ENCODE measurements around the gene LGALS9. TPM values are rescaled to one million over a fixed set of nuclear protein-coding genes. Genes with fewer than 3 reads are reported as not detected.
A peak's percentile ranks its signal among the peaks of the same experiment; 100 is the strongest.
"Not testable (repeated sequence)": the region's sequence is repeated elsewhere in the genome, so short reads cannot be mapped to it uniquely, and the experiment has no call there.

The LGALS9 gene
- total RNA-seq, 2 donors from 2014 or later, result 44.8 to 46.3 TPM

- Mint-ChIP-seq H3K27me3 (ENCODE audit: low read depth) (no peaks in the 10 kb centered on the region), H3K4me1 (ENCODE audit: low read depth) (peaks cover 7% of the 10 kb centered on the region), H3K27ac (no peak overlapping the region), H3K9me3 (no peaks in the 10 kb centered on the region), H3K4me3 (no peak overlapping the region), H3K36me3 (ENCODE audit: insufficient read depth in 2 of 2) (no peaks in the 10 kb centered on the region)
- DNase-seq (peak; percentile 77 to 80), ATAC-seq (replicated peaks in 1 of 2) (peak; percentile 83 to 85)
Observed at GRCh38 chr17:27654654-27655524, 23.9 kb downstream of the LGALS9 start.

- H3K27ac Mint-ChIP-seq; H3K4me1 Mint-ChIP-seq (ENCODE audit: low read depth); DNase-seq; H3K27me3 Mint-ChIP-seq (ENCODE audit: low read depth); ATAC-seq (replicated peaks in 1 of 2); H3K9me3 Mint-ChIP-seq; H3K4me3 Mint-ChIP-seq; H3K36me3 Mint-ChIP-seq (ENCODE audit: insufficient read depth in 2 of 2): not testable (repeated sequence)
Observed at GRCh38 chr17:27655525-27656111, 24.6 kb downstream of the LGALS9 start.

- not testable (repeated sequence) for H3K36me3 Mint-ChIP-seq (ENCODE audit: insufficient read depth in 2 of 2); H3K27ac Mint-ChIP-seq; H3K27me3 Mint-ChIP-seq (ENCODE audit: low read depth); H3K4me3 Mint-ChIP-seq; ATAC-seq (replicated peaks in 1 of 2); H3K9me3 Mint-ChIP-seq; DNase-seq; H3K4me1 Mint-ChIP-seq (ENCODE audit: low read depth)
Observed at GRCh38 chr17:27656620-27657019, 25.6 kb downstream of the LGALS9 start.

- DNase-seq (no peak), ATAC-seq (replicated peaks in 1 of 2) (no peak)
- peaks cover 7% of the 10 kb centered on the region for H3K4me1 Mint-ChIP-seq (ENCODE audit: low read depth)
- H3K27me3 Mint-ChIP-seq (ENCODE audit: low read depth), result no peaks in the 10 kb centered on the region
- no peaks in the 10 kb centered on the region for H3K9me3 Mint-ChIP-seq
- H3K36me3 Mint-ChIP-seq (ENCODE audit: insufficient read depth in 2 of 2), result no peaks in the 10 kb centered on the region
- H3K27ac Mint-ChIP-seq, result no peak overlapping the region
- H3K4me3 Mint-ChIP-seq, result no peak overlapping the region
Observed at GRCh38 chr17:27657620-27658019, 26.6 kb downstream of the LGALS9 start.

- Mint-ChIP-seq H3K9me3 (no peaks in the 10 kb centered on the region), H3K27ac (no peak overlapping the region), H3K27me3 (ENCODE audit: low read depth) (no peaks in the 10 kb centered on the region), H3K4me1 (ENCODE audit: low read depth) (peaks cover 3% of the 10 kb centered on the region), H3K4me3 (no peak overlapping the region), H3K36me3 (ENCODE audit: insufficient read depth in 2 of 2) (no peaks in the 10 kb centered on the region)
- DNase-seq (no peak), ATAC-seq (replicated peaks in 1 of 2) (no peak)
Observed at GRCh38 chr17:27659683-27660082, 28.7 kb downstream of the LGALS9 start.

GRCh38 chr17:27660436-27660835 is 29.4 kb downstream of the LGALS9 start:
- DNase-seq (no peak), ATAC-seq (replicated peaks in 1 of 2) (no peak)
- Mint-ChIP-seq H3K4me1 (ENCODE audit: low read depth) (no peaks in the 10 kb centered on the region), H3K27ac (no peak overlapping the region), H3K27me3 (ENCODE audit: low read depth) (no peaks in the 10 kb centered on the region), H3K36me3 (ENCODE audit: insufficient read depth in 2 of 2) (no peaks in the 10 kb centered on the region), H3K9me3 (no peaks in the 10 kb centered on the region), H3K4me3 (no peak overlapping the region)

GRCh38 chr17:27663936-27664605 is 33.1 kb downstream of the LGALS9 start:
- H3K27ac Mint-ChIP-seq, result no peak overlapping the region
- no peaks in the 10 kb centered on the region for H3K9me3 Mint-ChIP-seq
- H3K27me3 Mint-ChIP-seq (ENCODE audit: low read depth), result no peaks in the 10 kb centered on the region
- DNase-seq, result no peak
- H3K4me3 Mint-ChIP-seq, result no peak overlapping the region
- no peak for ATAC-seq (replicated peaks in 1 of 2)
- H3K36me3 Mint-ChIP-seq (ENCODE audit: insufficient read depth in 2 of 2), result no peaks in the 10 kb centered on the region
- H3K4me1 Mint-ChIP-seq (ENCODE audit: low read depth), result no peaks in the 10 kb centered on the region

- no peaks in the 10 kb centered on the region for H3K9me3 Mint-ChIP-seq
- no peak for ATAC-seq (replicated peaks in 1 of 2)
- DNase-seq, result no peak
- H3K27me3 Mint-ChIP-seq (ENCODE audit: low read depth), result no peaks in the 10 kb centered on the region
- H3K4me3 Mint-ChIP-seq, result no peak overlapping the region
- H3K4me1 Mint-ChIP-seq (ENCODE audit: low read depth), result no peaks in the 10 kb centered on the region
- H3K36me3 Mint-ChIP-seq (ENCODE audit: insufficient read depth in 2 of 2), result no peaks in the 10 kb centered on the region
- H3K27ac Mint-ChIP-seq, result no peak overlapping the region
Observed at GRCh38 chr17:27664606-27664965, 33.6 kb downstream of the LGALS9 start.

GRCh38 chr17:27665549-27665948 is 34.6 kb downstream of the LGALS9 start:
- H3K36me3 Mint-ChIP-seq (ENCODE audit: insufficient read depth in 2 of 2), result no peaks in the 10 kb centered on the region
- H3K9me3 Mint-ChIP-seq, result no peaks in the 10 kb centered on the region
- H3K4me3 Mint-ChIP-seq, result no peak overlapping the region
- H3K27me3 Mint-ChIP-seq (ENCODE audit: low read depth), result no peaks in the 10 kb centered on the region
- ATAC-seq (replicated peaks in 1 of 2), result no peak
- no peak overlapping the region for H3K27ac Mint-ChIP-seq
- no peaks in the 10 kb centered on the region for H3K4me1 Mint-ChIP-seq (ENCODE audit: low read depth)
- DNase-seq, result no peak

GRCh38 chr17:27666270-27666669 is 35.3 kb downstream of the LGALS9 start:
- H3K9me3 Mint-ChIP-seq; DNase-seq; ATAC-seq (replicated peaks in 1 of 2); H3K36me3 Mint-ChIP-seq (ENCODE audit: insufficient read depth in 2 of 2); H3K4me3 Mint-ChIP-seq; H3K4me1 Mint-ChIP-seq (ENCODE audit: low read depth); H3K27ac Mint-ChIP-seq; H3K27me3 Mint-ChIP-seq (ENCODE audit: low read depth): not testable (repeated sequence)

GRCh38 chr17:27666831-27667560 is 36.0 kb downstream of the LGALS9 start:
- Mint-ChIP-seq H3K27me3 (ENCODE audit: low read depth) (no peaks in the 10 kb centered on the region), H3K4me3 (no peak overlapping the region), H3K4me1 (ENCODE audit: low read depth) (no peaks in the 10 kb centered on the region), H3K36me3 (ENCODE audit: insufficient read depth in 2 of 2) (no peaks in the 10 kb centered on the region), H3K27ac (no peak overlapping the region), H3K9me3 (no peaks in the 10 kb centered on the region)
- DNase-seq (no peak), ATAC-seq (replicated peaks in 1 of 2) (no peak)

- Mint-ChIP-seq H3K4me3 (no peak overlapping the region), H3K9me3 (no peaks in the 10 kb centered on the region), H3K27ac (no peak overlapping the region), H3K36me3 (ENCODE audit: insufficient read depth in 2 of 2) (no peaks in the 10 kb centered on the region), H3K27me3 (ENCODE audit: low read depth) (no peaks in the 10 kb centered on the region), H3K4me1 (ENCODE audit: low read depth) (no peaks in the 10 kb centered on the region)
- ATAC-seq (replicated peaks in 1 of 2) (no peak), DNase-seq (no peak)
Observed at GRCh38 chr17:27667656-27668487, 36.9 kb downstream of the LGALS9 start.
